ENCODE results near the gene DHX35.

GRCh38 chr20:39025883-39026282, 63.7 kb downstream of the DHX35 start:
- TF ChIP-seq CTCF (IDR thresholded peaks at IDR 0.05) (no peak), SIN3A (IDR thresholded peaks at IDR 0.05; ENCODE audit: borderline replicate concordance, insufficient read depth, low read depth, low read length) (no peak), POLR2AphosphoS5 (IDR thresholded peaks at IDR 0.05; ENCODE audit: low read depth, low read length) (no peak)

Measured in Panc1 (cell line).